Right hindlimb (tissue), 1 donor: ENCODE measurements around the gene ZNF132.
A peak's percentile ranks its signal among the peaks of the same experiment; 100 is the strongest.
"Not testable (repeated sequence)": the region's sequence is repeated elsewhere in the genome, so short reads cannot be mapped to it uniquely, and the experiment has no call there.

Source experiments
- DNase-seq: peaks from one replicate; pipeline ENCODE4 v3.0.0-alpha.2; 2018

ZNF132 gene

DNA sequence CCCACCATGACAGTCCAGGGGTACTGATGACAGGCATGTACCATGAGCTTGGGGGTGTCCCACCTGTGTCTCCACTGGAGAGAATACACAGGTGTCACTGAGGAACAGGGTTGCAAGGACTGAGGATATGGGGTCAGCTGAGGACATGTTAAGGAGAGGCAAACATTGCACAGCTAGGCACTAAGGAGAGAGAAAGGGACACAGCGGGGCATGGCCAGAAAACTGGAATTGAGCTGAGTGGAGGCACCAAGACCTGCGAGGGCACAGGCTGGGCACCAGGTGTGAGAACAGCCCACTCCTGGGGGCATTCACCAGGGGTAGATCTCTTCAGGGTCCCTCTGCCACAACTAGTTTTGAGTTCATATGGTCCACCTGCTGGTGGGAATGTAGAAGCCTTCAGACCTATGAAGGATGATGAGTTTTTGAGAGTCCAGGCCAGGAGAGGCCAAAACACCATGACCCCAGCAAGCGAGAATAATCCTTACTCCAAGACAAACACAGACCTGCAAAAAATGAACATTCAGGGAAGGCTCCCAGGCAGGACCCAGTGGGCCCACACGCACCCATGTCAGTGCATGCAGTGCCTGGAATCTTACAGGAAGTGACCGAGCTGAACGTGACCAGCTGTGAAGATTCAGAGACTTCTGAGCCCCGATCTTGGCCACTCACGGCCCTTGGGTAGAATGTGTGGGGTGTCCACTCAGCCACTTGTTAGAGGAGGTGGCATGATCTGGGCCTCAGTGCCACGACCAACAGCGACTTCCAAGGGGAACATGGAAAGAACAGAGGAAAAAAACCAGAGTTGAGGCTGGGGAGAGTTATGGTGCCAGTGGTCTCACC, 32.9 kb downstream of the ZNF132 start:
- no peak for DNase-seq

DNA sequence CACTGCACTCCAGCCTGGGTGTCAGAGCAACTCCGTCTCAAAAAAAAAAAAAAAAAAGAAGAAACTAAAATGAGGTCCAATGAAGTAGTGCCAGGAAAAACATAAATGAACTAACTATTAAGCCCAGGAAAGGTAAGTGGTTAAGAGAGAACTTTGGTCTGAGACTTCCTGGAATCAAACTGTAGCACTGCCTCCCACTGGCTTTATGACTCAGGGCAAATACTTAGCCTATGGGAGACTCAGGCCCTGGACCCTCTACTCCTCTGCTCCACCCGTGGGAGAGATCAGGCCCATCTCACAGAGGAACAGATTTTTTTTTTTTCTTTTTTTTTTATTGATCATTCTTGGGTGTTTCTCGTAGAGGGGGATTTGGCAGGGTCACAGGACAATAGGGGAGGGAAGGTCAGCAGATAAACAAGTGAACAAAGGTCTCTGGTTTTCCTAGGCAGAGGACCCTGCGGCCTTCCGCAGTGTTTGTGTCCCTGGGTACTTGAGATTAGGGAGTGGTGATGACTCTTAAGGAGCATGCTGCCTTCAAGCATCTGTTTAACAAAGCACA, 36.0 kb downstream of the ZNF132 start:
- DNase-seq, result not testable (repeated sequence)

DNA sequence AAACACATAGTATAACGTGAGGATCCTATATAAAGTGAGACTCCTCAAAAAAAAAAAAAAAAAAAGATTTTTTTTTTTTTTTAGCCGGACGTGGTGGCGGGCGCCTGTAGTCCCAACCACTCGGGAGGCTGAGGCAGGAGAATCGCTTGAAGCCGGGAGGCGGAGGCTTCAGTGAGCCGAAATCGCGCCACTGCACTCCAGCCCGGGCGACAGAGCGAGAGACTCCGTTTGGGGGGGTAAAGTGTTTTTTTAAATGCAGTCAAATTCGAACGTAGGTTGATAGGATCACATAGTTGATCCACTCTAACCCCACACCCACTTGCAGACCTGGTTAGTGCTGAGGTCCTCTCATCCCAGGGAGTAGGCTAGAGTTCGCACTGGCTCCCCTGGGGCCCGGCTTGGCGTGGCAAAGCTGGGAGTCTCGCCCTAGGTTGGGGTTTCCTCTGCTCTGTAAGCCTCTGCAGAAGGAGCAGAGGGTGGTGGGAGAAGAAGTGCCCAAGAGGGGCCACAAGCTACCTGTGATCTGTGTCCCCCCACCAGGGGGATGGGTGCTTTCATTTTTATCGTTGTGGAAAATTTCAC, 38.0 kb downstream of the ZNF132 start:
- no peak for DNase-seq

DNA sequence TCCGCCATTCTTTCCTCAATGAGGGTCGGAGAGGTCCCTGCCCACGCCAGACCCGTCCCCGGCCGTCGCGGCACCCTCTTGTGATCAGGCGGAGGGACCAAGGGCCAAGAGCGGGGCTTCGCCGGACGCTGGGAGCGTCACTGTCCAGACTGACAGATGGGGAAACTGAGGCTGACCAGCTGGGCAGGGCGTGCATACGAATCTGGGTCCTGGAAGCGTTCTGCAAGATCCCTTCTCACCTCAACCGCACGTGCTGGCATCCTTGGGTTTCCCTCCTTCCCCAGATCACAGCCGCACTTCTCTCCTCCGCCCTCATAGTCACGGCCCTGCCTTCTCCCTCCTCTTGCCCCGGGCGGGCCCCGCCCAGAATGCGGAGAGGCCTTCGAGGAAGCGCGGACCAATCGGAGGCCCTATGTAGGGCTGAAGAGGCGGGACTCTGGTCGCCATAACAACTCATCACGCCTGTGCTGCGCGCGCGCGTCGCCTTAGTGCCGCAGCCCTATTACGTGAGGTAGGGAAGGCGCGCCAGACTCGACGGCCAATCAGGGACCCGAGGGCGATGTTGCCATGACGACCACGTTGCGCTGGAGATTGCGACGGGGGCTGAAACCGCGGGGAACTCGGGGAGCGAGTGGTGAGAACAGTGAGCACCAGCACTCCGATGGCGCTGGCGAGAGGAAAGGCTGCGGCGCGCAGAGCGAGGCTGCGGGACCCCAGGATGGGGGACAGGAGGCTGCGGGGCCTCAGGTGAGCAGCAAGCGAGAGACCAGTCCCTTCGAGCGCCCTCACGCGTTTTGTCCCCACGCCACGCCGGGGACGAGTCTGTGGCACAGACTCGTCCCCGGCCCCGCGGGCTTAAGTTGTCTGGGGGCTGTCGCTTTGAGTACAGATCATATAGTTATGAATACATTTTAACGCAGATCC, 38.8 kb downstream of the ZNF132 start:
- peak; percentile 99 for DNase-seq

DNA sequence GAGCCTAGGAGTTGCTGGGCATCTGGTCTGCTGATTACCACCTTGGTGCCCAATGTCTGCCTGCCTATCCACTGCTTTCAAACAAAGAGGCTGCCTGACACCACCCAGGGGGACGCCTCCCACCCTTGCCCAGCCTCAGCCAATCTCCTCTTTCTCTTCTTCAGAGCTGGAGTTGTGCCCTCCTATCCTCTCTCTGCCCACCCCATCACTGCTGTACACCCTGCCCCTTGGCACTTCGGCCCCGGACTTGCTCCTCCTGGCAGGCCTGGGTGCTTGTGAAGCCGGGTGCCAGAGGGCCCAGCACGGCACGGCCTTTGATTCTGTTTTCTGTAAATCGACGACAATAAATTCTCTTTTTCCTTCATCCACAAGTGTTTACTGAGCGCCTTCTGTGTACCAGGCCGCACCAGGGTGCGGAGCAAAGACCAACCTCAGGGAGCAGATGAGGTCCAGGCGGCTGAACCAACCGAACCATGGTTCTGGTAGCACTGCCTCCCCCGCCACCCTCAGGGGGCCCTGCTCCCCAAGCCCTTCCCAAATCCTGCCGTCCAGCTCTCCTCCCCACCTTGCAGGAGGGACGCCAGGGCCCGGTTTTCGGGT, 39.5 kb downstream of the ZNF132 start:
- no peak for DNase-seq

DNA sequence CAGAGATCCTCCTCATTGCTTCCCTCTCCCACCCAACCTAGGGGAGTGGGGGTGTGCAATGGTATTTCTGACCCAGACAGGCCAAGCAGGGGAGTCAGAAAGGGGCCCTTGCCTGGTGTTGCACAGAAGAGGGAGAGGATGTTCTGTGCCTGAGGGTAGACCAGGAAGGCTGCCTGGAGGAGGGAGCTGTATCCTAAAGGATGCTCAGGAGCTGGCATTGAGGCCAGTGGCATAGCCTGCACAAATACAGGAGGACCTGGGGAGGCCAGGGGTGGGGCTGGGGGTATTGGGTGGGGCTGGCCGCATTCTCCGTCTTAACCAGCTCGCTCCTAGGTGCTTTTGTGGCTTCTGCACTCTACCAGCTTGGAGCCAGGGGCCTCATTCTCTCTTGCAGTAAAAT, 40.0 kb downstream of the ZNF132 start:
- DNase-seq, result no peak

DNA sequence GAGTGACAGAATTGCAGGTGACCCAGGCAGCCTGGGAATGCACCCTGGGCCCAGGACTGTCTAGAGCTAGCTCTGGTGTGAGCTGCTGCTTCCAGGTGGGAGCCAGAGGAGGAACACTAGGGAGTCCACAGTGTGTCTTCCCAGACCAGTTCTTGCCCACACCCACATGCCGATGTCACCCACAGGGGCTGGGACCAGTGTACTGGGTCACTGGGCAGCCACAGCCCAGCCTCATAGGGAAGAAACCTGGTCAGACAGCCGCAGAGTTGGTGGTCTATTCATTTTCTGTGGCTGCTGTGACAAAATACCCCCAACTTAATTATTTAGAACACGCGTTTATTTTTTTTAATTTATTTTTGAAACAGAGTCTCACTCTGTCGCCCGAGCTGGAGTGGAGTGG, 41.4 kb downstream of the ZNF132 start:
- no peak for DNase-seq

DNA sequence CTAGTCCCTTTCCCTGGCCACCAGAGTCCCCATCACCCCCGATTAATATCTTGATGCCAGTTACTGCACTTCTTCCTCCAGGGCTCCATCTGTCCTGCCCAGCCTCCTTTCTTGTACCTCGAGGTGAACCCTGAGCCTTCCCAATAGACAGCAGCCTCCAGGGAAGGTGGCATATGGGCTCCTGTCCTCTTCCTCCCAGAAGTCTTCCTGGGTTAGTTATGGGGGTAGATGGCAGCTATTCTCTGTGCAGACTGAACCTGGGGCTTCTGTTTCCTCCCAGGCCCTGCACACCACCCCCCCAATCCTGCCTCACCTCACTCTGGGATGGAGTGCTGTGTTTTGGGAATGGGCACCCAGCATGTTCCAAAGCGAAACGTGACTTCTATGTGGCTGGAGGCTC, 41.9 kb downstream of the ZNF132 start:
- DNase-seq, result no peak

DNA sequence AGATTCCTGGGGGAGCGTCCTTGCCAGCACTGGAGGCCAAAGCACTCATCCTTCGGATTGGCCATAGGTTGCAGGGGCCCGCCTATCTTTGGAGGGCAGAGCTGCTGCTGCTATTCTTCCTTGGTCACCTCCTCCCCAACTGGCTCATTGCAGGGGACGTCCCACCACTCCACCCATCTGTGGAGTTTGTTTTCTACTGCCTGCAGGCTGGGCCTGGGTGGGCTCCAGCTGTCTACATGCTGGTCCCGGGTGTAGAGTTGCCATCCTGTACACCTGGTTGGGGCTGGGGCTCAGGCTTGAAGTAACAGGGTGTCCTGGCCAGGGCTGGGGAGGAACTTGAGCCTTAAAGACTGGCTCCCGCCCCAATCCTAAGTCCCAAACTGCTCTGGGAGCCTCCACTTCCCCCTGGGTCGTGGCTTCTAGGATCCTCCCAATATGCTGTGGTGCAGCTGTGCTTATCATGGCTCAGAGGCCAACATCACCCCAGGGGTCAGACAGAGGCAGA, 42.4 kb downstream of the ZNF132 start:
- DNase-seq, result no peak

DNA sequence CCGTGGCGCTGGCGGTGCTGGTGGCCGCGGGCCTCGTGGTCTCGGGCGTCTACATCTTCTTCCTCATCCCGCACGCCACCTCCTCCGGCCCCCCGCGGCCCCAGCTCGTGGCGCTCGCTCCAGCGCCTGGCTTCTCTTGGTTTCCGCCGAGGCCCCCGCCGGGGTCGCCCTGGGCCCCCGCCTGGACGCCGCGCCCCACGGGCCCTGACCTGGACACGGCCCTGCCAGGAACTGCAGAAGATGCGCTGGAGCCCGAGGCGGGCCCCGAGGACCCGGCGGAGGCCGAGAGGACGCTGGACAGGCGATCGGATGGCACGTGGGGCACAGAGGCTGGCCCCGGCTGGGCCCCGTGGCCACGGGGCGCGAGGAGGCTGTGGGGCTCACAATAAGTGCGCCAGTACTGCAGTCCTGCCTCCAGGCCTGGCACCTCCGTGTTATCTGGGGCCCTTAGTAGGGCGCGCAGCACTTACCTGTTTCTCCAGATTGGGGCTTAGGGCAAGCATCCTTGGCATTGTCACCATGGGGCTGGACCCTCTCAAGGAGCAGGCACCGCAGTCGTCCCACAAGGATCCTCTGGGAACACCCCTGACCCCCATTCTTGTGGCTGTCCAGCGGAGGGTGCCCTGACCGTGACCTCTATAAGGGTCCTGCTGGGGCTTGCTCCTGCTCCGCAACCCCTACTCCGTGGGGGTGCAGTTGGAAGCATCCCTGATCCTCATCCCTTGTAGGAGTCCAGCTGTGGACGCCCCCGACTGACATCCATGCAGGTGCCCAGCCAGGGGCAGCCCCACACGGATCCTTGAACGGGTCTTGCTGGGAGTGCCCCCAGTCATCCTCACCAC, 43.0 kb downstream of the ZNF132 start:
- DNase-seq, result no peak

DNA sequence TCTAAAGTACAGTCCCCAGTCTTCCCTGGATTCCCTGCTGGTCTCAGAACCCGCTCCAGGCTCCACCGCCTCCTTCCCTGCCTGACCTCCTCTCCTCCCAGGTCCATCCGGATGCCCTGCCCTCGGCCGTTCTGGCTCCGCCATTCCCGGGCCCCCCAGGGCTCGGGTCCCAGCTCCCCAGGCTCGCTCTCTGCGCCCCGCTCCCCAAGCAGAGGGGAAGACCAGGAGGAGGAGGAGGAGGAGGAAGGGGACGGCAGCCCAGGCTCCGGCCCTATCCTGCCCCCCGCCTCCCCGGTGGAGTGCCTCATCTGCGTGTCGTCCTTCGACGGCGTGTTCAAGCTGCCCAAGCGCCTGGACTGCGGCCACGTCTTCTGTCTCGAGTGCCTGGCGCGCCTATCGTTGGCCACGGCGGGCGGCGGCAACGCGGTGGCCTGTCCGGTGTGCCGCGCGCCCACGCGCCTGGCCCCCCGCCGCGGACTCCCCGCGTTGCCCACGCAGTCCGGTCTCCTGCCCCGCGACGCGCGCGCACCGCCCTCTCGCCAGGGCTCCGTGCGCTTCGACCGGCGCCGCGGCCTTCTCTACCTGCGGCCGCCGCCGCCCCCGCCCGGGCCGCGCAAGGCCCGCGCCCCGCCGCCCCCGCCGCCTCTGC, 43.9 kb downstream of the ZNF132 start:
- peak; percentile 39 for DNase-seq

DNA sequence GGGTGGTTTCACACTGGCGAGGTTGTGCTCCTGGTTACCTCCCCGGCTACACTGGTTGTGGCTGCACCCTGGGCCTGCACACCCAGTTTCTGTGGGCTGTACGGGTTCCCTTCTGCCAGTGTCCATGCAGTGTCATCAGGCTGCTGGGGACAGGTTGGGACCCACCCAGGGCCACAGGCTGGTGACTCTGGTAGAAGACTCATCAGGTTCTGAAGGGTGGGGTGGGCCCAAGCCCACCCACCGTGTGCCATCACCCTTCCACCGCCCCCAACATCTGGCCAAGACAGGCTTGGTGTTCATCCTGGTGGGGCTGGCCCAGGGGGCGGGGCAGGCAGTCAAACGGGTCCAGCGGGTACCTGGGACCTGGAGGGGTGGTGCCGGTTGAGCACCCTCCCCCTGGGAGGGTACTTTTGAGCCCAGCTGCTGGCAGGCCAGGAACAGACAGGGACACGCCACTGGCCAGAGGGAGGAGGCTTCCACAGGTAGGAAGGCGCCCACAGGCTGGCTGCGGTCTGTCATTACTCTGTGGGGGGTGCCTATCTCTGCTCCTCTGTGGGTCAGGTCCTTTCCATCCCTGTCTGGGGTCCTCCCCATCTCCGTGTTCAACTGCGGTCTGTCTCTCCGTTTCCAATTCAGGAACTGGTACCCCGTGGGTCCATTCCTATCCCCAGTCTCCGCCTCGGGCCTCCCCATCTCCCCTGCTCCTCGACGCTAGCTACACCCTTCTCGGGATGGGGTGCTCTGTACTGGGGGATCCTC, 44.6 kb downstream of the ZNF132 start, which contains the start of gene RNF225:
RNF225 (plus strand) TSS at position 437 of the 759 bp plus-strand sequence. CDS start 434 bp downstream, outside the sequence.
- no peak for DNase-seq

DNA sequence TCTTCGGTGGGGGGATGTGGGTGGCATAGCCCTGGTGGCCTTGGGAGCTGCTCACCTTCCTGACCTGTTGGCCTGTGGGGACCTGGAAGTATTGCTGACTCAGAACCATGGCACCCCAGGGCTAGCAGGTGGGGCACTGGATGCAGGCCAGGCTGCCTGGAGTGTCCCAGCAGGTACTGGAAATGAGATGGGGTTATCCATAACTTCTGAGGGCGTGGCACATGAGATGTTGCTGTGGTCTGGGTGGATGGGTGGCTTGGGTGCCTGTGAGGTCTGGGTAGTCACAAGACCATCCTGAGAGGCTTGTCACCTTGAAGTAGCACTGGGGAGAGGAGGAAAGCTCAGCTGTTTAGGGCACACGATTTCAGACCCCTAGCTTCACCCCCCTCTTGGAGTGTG, 45.1 kb downstream of the ZNF132 start:
- no peak for DNase-seq

DNA sequence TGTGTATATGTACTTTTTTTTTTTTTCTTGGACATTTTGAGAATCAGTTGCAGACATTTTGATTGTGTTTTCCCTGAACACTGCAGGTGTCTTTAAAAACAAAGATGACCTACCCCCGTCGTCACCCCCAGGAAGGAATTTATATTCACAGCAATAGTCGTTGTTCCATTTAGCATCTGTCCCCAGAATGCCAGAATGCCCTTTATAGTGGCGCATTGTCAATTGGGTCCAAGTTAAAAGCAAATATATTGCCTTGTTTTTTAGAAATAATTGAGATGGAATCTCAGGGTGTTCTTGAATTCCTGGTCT, 46.3 kb downstream of the ZNF132 start:
- DNase-seq, result no peak

DNA sequence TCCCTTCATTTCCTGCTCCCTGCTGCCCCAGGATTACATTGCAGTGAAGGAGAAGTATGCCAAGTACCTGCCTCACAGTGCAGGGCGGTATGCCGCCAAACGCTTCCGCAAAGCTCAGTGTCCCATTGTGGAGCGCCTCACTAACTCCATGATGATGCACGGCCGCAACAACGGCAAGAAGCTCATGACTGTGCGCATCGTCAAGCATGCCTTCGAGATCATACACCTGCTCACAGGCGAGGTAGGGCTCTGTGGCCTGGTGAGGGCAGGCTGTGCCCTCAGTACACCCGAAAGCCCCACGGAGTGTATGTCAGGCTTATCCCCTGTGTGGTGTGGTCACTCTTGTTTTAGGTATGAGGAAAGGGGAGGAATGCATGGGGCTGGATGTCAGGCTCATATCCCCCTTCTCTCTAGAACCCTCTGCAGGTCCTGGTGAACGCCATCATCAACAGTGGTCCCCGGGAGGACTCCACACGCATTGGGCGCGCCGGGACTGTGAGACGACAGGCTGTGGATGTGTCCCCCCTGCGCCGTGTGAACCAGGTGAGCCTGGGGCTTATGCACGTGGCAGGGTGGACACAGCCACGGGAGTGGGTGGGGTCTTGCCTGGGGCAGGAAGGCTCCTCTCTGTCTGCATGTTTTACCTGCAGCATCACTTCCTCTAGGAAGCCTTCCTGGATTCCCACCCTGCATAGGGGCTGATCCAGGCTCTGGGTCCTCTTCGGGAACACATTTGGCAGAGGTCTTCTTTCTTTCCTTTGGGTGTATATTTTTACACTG, 46.8 kb downstream of the ZNF132 start:
- DNase-seq, result no peak

DNA sequence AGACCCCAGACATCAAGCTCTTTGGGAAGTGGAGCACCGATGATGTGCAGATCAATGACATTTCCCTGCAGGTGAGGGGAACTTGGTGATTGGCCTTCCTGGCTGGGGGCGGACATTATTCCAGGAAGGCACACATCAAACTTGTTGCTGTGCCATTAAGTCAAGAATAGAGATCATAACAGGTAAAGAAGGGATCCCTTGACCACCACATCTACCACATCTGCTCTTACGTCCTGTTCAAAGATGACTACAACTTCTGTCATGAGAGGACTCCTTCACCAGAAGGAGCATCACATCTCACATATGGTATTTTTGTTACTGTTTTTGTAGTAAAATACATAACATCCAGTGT, 51.8 kb downstream of the ZNF132 start:
- no peak for DNase-seq

DNA sequence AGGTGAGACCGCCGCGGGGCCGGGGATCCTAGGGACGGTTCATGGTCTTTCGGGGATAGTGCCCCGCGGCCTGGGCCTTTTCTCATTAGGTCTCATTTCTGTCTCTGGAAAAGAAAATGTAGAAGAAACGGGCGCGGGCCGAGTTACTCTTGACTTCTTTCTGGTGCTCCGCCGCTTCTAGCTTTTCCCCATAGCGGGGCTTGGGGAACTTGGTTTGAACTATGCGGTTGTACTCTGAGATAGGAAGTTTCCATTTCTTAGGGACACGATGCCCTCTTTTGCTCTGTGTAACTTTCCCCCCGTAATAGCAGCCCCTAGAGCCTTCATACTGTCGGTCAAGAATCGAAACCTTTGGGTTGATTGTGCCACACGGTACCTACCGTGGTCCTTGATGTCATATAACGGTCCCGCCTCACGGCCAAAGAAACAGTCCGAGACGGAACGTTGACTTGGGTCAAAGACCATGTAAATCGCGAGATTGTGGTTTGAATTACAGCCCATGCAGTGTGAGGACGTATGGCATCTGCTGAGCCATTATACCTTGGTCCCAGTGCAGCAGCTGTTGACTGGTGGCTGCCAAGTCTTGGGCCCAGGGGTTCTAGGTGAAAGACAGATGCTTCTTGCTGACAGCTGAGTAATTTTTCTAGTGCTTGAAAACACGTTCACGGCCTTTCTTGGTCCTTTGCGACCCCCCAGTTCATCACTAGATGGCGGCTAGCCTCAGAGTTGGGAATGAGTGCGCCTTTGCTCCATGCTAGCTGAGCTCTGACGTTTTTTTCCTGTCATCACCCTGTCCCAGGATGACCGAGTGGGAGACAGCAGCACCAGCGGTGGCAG, 52.4 kb downstream of the ZNF132 start:
- DNase-seq, result peak; percentile 23

DNA sequence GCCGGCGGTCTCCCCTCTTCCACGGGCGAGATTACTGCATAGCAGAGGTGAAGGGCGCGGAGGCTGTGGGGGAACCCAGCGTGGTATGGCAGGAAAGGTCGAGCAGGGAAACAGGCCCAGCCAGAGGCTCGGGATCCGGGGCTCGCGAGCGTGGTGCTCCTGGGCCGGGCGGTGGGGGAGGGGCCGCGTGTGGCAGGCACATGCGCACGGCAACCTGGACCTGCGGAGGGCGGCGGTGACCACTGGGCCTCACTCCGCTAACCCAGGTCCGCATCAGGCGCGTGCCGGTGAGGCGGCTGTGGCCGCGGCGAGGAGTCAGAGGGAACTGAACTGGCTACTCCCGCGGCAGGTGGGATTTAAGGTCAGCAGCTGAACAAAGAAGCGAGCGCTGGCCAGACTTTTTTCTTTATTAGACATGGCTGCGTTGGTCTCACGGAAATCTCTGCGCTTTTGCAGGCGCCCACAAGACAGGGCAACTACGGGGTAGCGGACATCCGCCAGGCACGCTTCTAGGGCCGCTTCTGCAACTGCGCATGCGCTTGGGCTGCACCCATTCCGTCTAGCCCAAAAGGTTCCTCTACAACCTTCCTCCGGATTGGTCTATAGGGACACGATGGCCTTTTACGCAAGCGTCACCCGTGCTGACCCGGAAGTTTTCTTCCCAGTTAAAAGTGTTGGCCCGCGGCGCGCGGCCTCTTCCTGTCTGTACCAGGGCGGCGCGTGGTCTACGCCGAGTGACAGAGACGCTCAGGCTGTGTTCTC, 53.2 kb downstream of the ZNF132 start, which contains the start of gene RPS5:
RPS5 (plus strand) TSS at position 694 of the 762 bp plus-strand sequence. CDS start 869 bp downstream, outside the sequence.
- peak; percentile 98 for DNase-seq
